Astrocyte (in vitro differentiated cells and primary cell): ENCODE data around the gene KIAA1549.

Experiments
- CTCF ChIP-seq: IDR thresholded peaks from 2 replicates; pipeline ENCODE4 v1.5.1; 2011; ENCODE audit warnings: low read depth, mild to moderate bottlenecking, inconsistent platforms, low read length, moderate library complexity; ENCODE audit not compliant: insufficient read depth
- EZH2 ChIP-seq: IDR thresholded peaks from 2 replicates; pipeline ENCODE4 v1.6.1; 2012; ENCODE audit warnings: mild to moderate bottlenecking, low read length, inconsistent platforms; ENCODE audit not compliant: insufficient read depth

- TF ChIP-seq CTCF = no peak
- no peak for TF ChIP-seq EZH2
These were observed 143.0 kb downstream of the KIAA1549 start for GRCh38 chr7:138838166-138838565.
